T-helper 1 cell treated with Interleukin-12 subunit alpha and Interleukin-12 subunit beta and Interleukin-4 antibody, amounts not matched to agents 30 μg/mL and 1 μg/mL, for 36 hours (primary cell): ENCODE measurements around the gene PPP1R3E.

ENCODE experiments used
- H3K27ac Mint-ChIP-seq: one replicate; pipeline ENCODE4 v1.8.0; 2021; ENCODE audit warnings: mild to moderate bottlenecking, mixed read lengths
- H3K27me3 Mint-ChIP-seq: one replicate; pipeline ENCODE4 v1.8.0; 2021; ENCODE audit warnings: low read depth, mixed read lengths
- H3K36me3 Mint-ChIP-seq: one replicate; pipeline ENCODE4 v1.8.0; 2021; ENCODE audit warnings: low read depth, mixed read lengths
- H3K4me1 Mint-ChIP-seq: one replicate; pipeline ENCODE4 v1.8.0; 2021; ENCODE audit warnings: low read depth, mixed read lengths
- H3K4me3 Mint-ChIP-seq: one replicate; pipeline ENCODE4 v1.8.0; 2021; ENCODE audit warnings: mild to moderate bottlenecking, moderate library complexity, mixed read lengths
- H3K9me3 Mint-ChIP-seq: one replicate; pipeline ENCODE4 v1.8.0; 2021; ENCODE audit warnings: mixed read lengths

The PPP1R3E gene

DNA sequence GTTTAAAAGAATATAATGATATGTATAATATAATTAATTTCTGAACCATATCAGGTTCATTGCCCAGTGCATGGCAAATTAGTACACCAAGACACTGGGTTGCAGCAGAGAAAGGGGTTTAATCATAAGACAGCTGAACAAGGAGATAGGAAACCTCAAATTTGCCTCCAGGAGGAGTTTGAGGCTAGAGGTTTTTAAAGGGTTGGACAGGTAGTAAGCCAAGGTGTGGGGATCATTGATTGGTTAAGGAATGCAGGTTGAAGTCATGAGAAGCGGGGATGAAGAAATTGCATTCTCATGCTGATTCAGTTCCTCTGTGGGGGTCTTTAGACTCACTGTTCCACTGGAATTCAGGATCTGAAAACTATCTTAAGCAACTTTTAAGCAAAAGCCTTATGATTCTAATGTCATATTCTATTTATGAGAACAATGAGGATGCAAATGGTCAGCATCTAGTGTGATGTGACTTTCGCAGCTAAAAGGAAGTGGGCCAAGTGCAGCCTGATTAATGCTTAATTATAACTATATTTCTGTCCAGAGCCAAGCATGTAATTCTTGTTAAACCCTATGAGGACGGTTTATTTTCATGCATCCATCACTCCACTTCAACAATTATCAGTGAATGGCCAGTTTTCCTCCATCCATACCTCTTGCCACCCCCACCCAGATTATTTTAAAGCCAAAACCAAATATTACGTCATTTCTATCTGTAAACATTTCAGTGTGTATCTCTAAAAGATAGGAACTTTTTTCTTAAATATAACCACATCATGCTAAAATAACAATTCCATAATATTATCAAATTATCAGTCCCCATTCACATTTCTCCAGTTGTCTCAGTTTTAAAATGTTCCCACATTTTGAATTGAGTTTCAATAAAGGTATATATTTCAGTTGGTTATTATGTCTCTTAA is 50.0 kb downstream of the PPP1R3E start:
- H3K36me3 Mint-ChIP-seq: no peaks in the 10 kb centered on the region
- no peak overlapping the region for H3K4me3 Mint-ChIP-seq
- H3K27ac Mint-ChIP-seq: no peak overlapping the region
- H3K9me3 Mint-ChIP-seq: no peaks in the 10 kb centered on the region
- H3K4me1 Mint-ChIP-seq: no peaks in the 10 kb centered on the region
- H3K27me3 Mint-ChIP-seq: peaks cover 40% of the 10 kb centered on the region

- H3K4me1 Mint-ChIP-seq: no peaks in the 10 kb centered on the region
- H3K9me3 Mint-ChIP-seq: no peaks in the 10 kb centered on the region
- H3K27me3 Mint-ChIP-seq: peaks cover 40% of the 10 kb centered on the region
- no peak overlapping the region for H3K27ac Mint-ChIP-seq
- H3K36me3 Mint-ChIP-seq: no peaks in the 10 kb centered on the region
- H3K4me3 Mint-ChIP-seq: no peak overlapping the region
Observed at GRCh38 chr14:23252006-23252405, 50.7 kb downstream of the PPP1R3E start.

GRCh38 chr14:23249824-23250223 is 52.8 kb downstream of the PPP1R3E start:
- peaks cover 42% of the 10 kb centered on the region for H3K27me3 Mint-ChIP-seq
- H3K36me3 Mint-ChIP-seq: no peaks in the 10 kb centered on the region
- no peaks in the 10 kb centered on the region for H3K9me3 Mint-ChIP-seq
- no peak overlapping the region for H3K4me3 Mint-ChIP-seq
- no peaks in the 10 kb centered on the region for H3K4me1 Mint-ChIP-seq
- no peak overlapping the region for H3K27ac Mint-ChIP-seq

GRCh38 chr14:23248601-23249000 is 54.1 kb downstream of the PPP1R3E start:
- H3K36me3 Mint-ChIP-seq: no peaks in the 10 kb centered on the region
- H3K4me3 Mint-ChIP-seq: no peak overlapping the region
- H3K27me3 Mint-ChIP-seq: peaks cover 38% of the 10 kb centered on the region
- no peak overlapping the region for H3K27ac Mint-ChIP-seq
- H3K4me1 Mint-ChIP-seq: no peaks in the 10 kb centered on the region
- no peaks in the 10 kb centered on the region for H3K9me3 Mint-ChIP-seq
